CD4-positive, CD25-positive, alpha-beta regulatory T cell (primary cell): Measurements from ENCODE around the gene SLC38A11. TPM values are rescaled to one million over a fixed set of nuclear protein-coding genes. Genes with fewer than 3 reads are reported as not detected.

Source experiments
- ATAC-seq, 2 donors: fragments of 150-1000 bp; cut with Tn5 transposase; one replicate each; pipeline ENCODE4 v1.10.0; 2021; ENCODE audit warnings: low read depth in 2 of 2, moderate number of reproducible peaks in 2 of 2, moderate library complexity in 1 of 2
- DNase-seq, 3 donors: peaks; one replicate each; pipeline versions ENCODE4 v3.0.0 to v3.0.0-alpha.2; 2012 to 2022; ENCODE audit warnings: mixed read lengths in 1 of 3
- H3K27ac ChIP-seq: one replicate; pipeline ENCODE4 v1.7.0; 2013; ENCODE audit warnings: mild to moderate bottlenecking, low read length; ENCODE audit not compliant: insufficient read depth, poor library complexity, severe bottlenecking
- H3K27me3 ChIP-seq: one replicate; pipeline ENCODE4 v1.7.0; 2013; ENCODE audit warnings: low read length; ENCODE audit not compliant: control insufficient read depth, insufficient read depth
- H3K36me3 ChIP-seq: one replicate; pipeline ENCODE4 v1.7.0; 2013; ENCODE audit warnings: mild to moderate bottlenecking, low read length, moderate library complexity; ENCODE audit not compliant: control insufficient read depth, insufficient read depth
- H3K4me1 ChIP-seq: 2 replicates; pipeline ENCODE4 v1.7.0; 2013; ENCODE audit warnings: mild to moderate bottlenecking, low read length; ENCODE audit not compliant: insufficient read depth, control insufficient read depth, poor library complexity, severe bottlenecking
- H3K4me3 ChIP-seq: one replicate; pipeline ENCODE4 v1.7.0; 2013; ENCODE audit warnings: low read depth, mild to moderate bottlenecking, low read length, moderate library complexity
- H3K9me3 ChIP-seq, 2 experiments: 1 replicate in 1 of 2; 2 replicates in 1 of 2; pipeline ENCODE4 v1.7.0; 2013; ENCODE audit warnings: low read length in 2 of 2, mild to moderate bottlenecking in 1 of 2, moderate library complexity in 1 of 2; ENCODE audit not compliant: control insufficient read depth in 2 of 2
- H3K27ac Mint-ChIP-seq, 3 donors: one replicate each; pipeline ENCODE4 v1.8.0; 2020 to 2022; ENCODE audit warnings: mild to moderate bottlenecking in 3 of 3, mixed read lengths in 3 of 3, moderate library complexity in 2 of 3
- H3K27me3 Mint-ChIP-seq: one replicate; pipeline ENCODE4 v1.8.0; 2022; ENCODE audit warnings: mild to moderate bottlenecking, mixed read lengths
- H3K36me3 Mint-ChIP-seq: one replicate; pipeline ENCODE4 v1.8.0; 2020; ENCODE audit warnings: mixed read lengths
- H3K4me1 Mint-ChIP-seq, 4 donors: one replicate each; pipeline ENCODE4 v1.8.0; 2020 to 2022; ENCODE audit warnings: mixed read lengths in 4 of 4, mild to moderate bottlenecking in 1 of 4
- H3K4me3 Mint-ChIP-seq, 4 donors: one replicate each; pipeline ENCODE4 v1.8.0; 2020 to 2022; ENCODE audit warnings: mild to moderate bottlenecking in 4 of 4, mixed read lengths in 4 of 4, moderate library complexity in 3 of 4
- H3K9me3 Mint-ChIP-seq, 7 donors: one replicate each; pipeline ENCODE4 v1.8.0; 2020 to 2022; ENCODE audit warnings: mixed read lengths in 7 of 7, mild to moderate bottlenecking in 3 of 7, moderate library complexity in 2 of 7
- polyA plus RNA-seq, 4 donors: library from polyadenylated mRNA; unstranded; fragments of 300-500 nt; fragmentation: Illumina TruSeq; gene quantifications; one replicate each; pipeline ENCODE4 v1.2.3, GENCODE V29; 2021
- total RNA-seq: library from RNA; stranded (reverse); gene quantifications from one replicate; pipeline ENCODE4 v1.2.3, GENCODE V29; 2022

SLC38A11 gene
- total and polyA plus RNA-seq, 5 donors from 2014 or later = not detected

DNA sequence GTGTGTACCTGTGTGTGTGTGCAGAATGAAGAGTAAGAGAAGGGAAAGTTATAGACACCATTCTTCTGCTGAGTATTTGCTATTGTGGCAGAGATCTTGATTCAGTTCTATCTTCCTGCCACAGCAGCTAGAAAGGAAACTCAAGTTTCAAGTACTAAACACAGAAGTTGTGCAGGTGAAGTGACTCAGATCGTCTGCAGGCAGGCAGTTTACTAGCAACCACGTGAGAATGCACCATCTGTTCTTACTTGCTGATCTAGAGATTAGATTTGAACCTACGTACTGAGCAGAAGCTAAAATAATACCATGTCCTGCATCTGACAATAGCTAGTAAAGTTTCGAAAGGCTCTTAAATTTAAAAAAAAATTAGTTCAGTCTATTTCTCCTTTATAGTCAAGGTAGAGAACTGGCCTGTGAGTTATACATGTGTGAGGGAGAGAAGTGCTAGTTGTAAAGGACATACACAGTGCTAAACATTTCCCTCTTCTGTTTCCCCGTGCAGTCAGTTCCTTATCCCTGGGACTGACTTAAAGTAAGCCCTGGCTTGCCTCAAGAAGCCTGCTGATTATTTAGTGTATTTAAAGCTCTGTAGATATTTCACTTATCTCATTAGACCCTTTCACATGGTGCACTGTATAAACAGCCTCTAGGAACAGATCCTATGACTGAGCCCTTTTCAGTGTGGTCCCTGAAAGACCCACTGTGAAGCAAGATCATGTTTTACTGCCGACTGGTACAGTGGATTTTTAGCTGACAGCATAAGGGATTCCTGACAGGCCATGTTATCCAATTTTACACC, 45.0 kb downstream of the SLC38A11 start:
- H3K4me3 Mint-ChIP-seq = no peak overlapping the region
- Histone ChIP-seq H3K4me1 (no peaks in the 10 kb centered on the region), H3K9me3 (no peaks in the 10 kb centered on the region), H3K27me3 (no peaks in the 10 kb centered on the region), H3K36me3 (no peaks in the 10 kb centered on the region), H3K4me3 (no peak overlapping the region), H3K27ac (no peak overlapping the region)
- ATAC-seq (peak; percentile 55 to 65), DNase-seq (peak in 1 of 3 donors; percentile 48)
- peaks cover 0 to 6% (median 3%) of the 10 kb centered on the region in 4 donors for H3K4me1 Mint-ChIP-seq
- peak overlapping the region in 1 of 3 donors; percentile 27 for H3K27ac Mint-ChIP-seq
- H3K9me3 Mint-ChIP-seq = peaks cover 0 to 4% (median 0%) of the 10 kb centered on the region in 7 donors
- no peaks in the 10 kb centered on the region for H3K27me3 Mint-ChIP-seq
- H3K36me3 Mint-ChIP-seq = no peaks in the 10 kb centered on the region

DNA sequence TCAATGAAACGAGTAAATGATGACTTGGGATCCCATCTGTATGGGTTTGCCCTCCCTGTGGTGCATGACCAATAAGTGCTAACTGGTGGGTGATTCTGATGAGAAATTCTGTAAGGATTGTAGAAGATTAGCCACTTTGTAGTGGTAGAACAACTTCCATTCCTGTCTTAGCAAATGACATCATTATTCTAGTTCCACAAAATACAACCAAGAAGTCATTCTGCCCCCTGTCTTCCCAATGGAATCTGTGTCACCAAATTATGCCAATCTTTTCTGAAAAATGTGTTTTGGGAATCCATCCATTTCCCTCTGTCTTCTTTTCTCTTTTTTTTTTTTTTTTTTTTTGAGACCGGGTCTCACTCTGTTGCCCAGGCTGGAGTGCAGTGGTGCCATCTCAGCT, 48.4 kb downstream of the SLC38A11 start:
- no peak overlapping the region for H3K27ac ChIP-seq
- Mint-ChIP-seq H3K4me3 (no peak overlapping the region), H3K27me3 (peaks cover 4% of the 10 kb centered on the region), H3K36me3 (no peaks in the 10 kb centered on the region), H3K4me1 (peaks cover 0 to 6% (median 3%) of the 10 kb centered on the region in 4 donors), H3K9me3 (peaks cover 0 to 2% (median 0%) of the 10 kb centered on the region in 7 donors), H3K27ac (no peak overlapping the region)
- DNase-seq (no peak), ATAC-seq (no peak)
- H3K36me3 ChIP-seq = no peaks in the 10 kb centered on the region
- no peaks in the 10 kb centered on the region for H3K4me1 ChIP-seq
- H3K27me3 ChIP-seq = no peaks in the 10 kb centered on the region
- no peak overlapping the region for H3K4me3 ChIP-seq
- H3K9me3 ChIP-seq = no peaks in the 10 kb centered on the region

DNA sequence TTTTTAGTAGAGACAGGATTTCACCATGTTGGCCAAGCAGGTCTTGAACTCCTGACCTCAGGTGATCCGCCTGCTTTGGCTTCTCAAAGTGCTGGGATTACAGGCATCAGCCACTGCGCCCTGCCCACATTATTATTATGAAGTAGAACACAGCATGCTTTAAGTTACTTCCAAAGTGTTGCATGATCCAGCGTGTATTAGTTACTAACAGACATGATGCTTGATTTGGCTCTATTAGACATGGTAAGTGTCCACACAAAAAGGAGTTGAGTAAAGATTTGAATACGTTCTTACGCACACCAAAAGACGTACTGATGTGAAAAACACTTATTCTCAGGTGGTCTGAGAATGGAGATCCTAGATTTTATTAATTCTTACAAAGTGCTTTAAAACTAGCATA, 50.0 kb downstream of the SLC38A11 start:
- no peak overlapping the region for H3K4me3 Mint-ChIP-seq
- Histone ChIP-seq H3K4me1 (no peaks in the 10 kb centered on the region), H3K9me3 (no peaks in the 10 kb centered on the region), H3K27me3 (no peaks in the 10 kb centered on the region), H3K27ac (no peak overlapping the region), H3K36me3 (no peaks in the 10 kb centered on the region), H3K4me3 (no peak overlapping the region)
- peaks cover 0 to 6% (median 3%) of the 10 kb centered on the region in 4 donors for H3K4me1 Mint-ChIP-seq
- H3K36me3 Mint-ChIP-seq = no peaks in the 10 kb centered on the region
- peaks cover 0 to 7% (median 0%) of the 10 kb centered on the region in 7 donors for H3K9me3 Mint-ChIP-seq
- H3K27ac Mint-ChIP-seq = no peak overlapping the region
- H3K27me3 Mint-ChIP-seq = peaks cover 10% of the 10 kb centered on the region
- no peak for DNase-seq
- no peak for ATAC-seq

DNA sequence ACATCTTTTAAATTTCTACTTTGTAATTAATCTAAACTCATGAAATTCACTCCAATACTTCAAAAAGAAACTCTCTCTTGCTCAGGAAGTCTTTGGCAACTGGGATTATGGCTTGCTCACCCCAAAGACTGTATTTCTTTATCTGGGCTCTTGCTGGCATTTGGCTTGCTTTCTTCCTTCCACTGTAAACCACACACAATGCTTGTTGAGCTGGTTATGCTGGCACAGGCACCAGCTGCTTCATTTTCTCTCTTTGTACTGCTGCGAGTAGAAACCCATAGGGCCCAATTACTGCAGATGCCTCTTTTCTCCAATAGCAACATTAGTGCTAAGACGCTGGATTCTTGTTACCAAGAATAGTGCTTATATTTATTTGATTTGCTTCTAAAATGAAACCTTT, 51.4 kb downstream of the SLC38A11 start:
- H3K9me3 ChIP-seq = no peaks in the 10 kb centered on the region
- peaks cover 10% of the 10 kb centered on the region for H3K27me3 Mint-ChIP-seq
- H3K4me1 ChIP-seq = no peaks in the 10 kb centered on the region
- no peak overlapping the region for H3K4me3 ChIP-seq
- DNase-seq (no peak), ATAC-seq (no peak)
- no peaks in the 10 kb centered on the region for H3K36me3 Mint-ChIP-seq
- no peaks in the 10 kb centered on the region for H3K36me3 ChIP-seq
- H3K4me1 Mint-ChIP-seq = no peaks in the 10 kb centered on the region
- H3K27me3 ChIP-seq = no peaks in the 10 kb centered on the region
- no peak overlapping the region for H3K27ac Mint-ChIP-seq
- no peak overlapping the region for H3K4me3 Mint-ChIP-seq
- H3K27ac ChIP-seq = no peak overlapping the region
- H3K9me3 Mint-ChIP-seq = peaks cover 0 to 9% (median 2%) of the 10 kb centered on the region in 7 donors

DNA sequence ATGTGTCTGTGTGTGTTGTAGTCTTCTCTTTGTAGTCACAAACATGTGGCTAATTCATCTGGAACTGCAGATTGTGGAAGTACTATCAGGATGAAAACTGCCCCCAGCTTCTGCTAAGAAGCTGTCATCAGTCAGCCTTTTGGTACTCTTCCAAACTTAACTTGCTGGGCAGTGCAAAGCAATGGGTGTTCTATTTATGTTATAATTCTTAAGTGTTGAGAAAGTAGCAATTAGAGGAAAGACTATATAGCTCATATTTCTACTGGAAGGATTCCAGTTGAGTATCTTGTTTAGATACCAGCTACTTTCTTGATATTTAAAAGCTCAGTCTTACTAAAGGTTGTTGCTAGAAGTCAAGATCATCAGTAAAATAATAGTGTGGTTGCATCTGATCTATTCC, 52.1 kb downstream of the SLC38A11 start:
- H3K27me3 ChIP-seq = no peaks in the 10 kb centered on the region
- H3K4me1 ChIP-seq = no peaks in the 10 kb centered on the region
- H3K27me3 Mint-ChIP-seq = peaks cover 10% of the 10 kb centered on the region
- H3K36me3 Mint-ChIP-seq = no peaks in the 10 kb centered on the region
- no peak for ATAC-seq
- H3K4me3 ChIP-seq = no peak overlapping the region
- peaks cover 0 to 9% (median 2%) of the 10 kb centered on the region in 7 donors for H3K9me3 Mint-ChIP-seq
- no peaks in the 10 kb centered on the region for H3K4me1 Mint-ChIP-seq
- no peaks in the 10 kb centered on the region for H3K9me3 ChIP-seq
- no peak overlapping the region for H3K27ac ChIP-seq
- H3K4me3 Mint-ChIP-seq = no peak overlapping the region
- DNase-seq = no peak
- no peaks in the 10 kb centered on the region for H3K36me3 ChIP-seq
- no peak overlapping the region for H3K27ac Mint-ChIP-seq

DNA sequence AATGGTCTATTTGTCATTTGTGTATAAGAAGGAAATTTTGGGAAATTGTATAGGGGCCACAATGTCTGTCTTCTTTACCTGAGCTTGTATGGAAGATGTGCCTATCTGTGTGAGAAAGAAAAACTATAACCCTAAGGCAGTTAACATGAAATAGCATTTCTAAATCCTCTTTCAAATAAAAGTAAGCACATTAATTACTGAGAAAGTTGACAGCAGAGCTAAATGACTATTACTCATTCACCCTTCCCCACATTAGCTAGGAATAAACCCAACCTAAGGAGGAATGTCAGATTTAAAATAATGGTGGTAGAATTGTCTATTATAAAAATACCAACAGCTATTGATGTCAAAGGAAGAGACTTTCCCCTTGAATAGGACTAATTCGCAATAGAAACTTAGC, 56.2 kb downstream of the SLC38A11 start:
- Histone ChIP-seq H3K36me3 (no peaks in the 10 kb centered on the region), H3K27me3 (no peaks in the 10 kb centered on the region), H3K27ac (no peak overlapping the region), H3K9me3 (no peaks in the 10 kb centered on the region), H3K4me1 (peaks cover 3% of the 10 kb centered on the region), H3K4me3 (no peak overlapping the region)
- DNase-seq (no peak), ATAC-seq (no peak)
- H3K4me1 Mint-ChIP-seq = peaks cover 0 to 5% (median 3%) of the 10 kb centered on the region in 4 donors
- H3K9me3 Mint-ChIP-seq = peaks cover 0 to 9% (median 4%) of the 10 kb centered on the region in 7 donors
- H3K4me3 Mint-ChIP-seq = no peak overlapping the region
- peaks cover 9% of the 10 kb centered on the region for H3K27me3 Mint-ChIP-seq
- H3K27ac Mint-ChIP-seq = no peak overlapping the region
- no peaks in the 10 kb centered on the region for H3K36me3 Mint-ChIP-seq

DNA sequence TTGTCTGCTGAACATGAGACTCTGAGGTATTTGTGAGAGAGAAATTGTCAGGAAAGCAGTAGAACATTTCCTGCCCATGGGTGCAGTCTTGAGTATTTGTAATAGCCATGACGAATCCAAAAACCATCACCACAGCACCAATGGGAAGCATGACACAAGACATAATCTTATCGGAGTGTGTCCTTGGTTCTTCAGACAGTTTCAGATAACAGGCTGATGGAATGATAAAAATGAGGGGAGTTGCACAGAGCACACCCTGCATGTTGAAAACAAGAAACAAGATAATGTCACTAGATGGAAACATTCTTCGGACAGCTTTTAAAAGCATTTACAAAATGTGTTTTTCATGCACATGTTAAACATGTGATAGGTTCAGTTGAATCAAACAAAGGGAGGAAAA, 56.9 kb downstream of the SLC38A11 start:
- Histone ChIP-seq H3K9me3 (no peaks in the 10 kb centered on the region), H3K27ac (no peak overlapping the region), H3K4me3 (no peak overlapping the region), H3K4me1 (peaks cover 3% of the 10 kb centered on the region), H3K27me3 (no peaks in the 10 kb centered on the region), H3K36me3 (no peaks in the 10 kb centered on the region)
- ATAC-seq (no peak), DNase-seq (no peak)
- Mint-ChIP-seq H3K27me3 (peaks cover 6% of the 10 kb centered on the region), H3K4me1 (peaks cover 0 to 5% (median 3%) of the 10 kb centered on the region in 4 donors), H3K4me3 (no peak overlapping the region), H3K27ac (no peak overlapping the region), H3K36me3 (no peaks in the 10 kb centered on the region), H3K9me3 (peaks cover 0 to 9% (median 4%) of the 10 kb centered on the region in 7 donors)
